GM23248 (cell line): ENCODE data around the gene RNF31.

Source experiments
- EZH2 ChIP-seq: fragments of 200-600 bp; sonication (generic); IDR thresholded peaks from 2 replicates; pipeline ENCODE4 v1.6.1; 2018; ENCODE audit warnings: antibody characterized with exemption, mild to moderate bottlenecking; ENCODE audit not compliant: insufficient read depth, poor library complexity, severe bottlenecking
- EZH2phosphoT487 ChIP-seq: fragments of 200-600 bp; sonication (generic); IDR thresholded peaks from 2 replicates; pipeline ENCODE4 v1.6.1; 2018; ENCODE audit warnings: antibody characterized with exemption, moderate library complexity, mild to moderate bottlenecking, low read depth; ENCODE audit not compliant: insufficient read depth

- no peak for TF ChIP-seq EZH2
- TF ChIP-seq EZH2phosphoT487 = no peak
These were observed 29.9 kb downstream of the RNF31 start for GRCh38 chr14:24177041-24177825.
